H1 (cell line): ENCODE results near the gene KIF22. TPM values are rescaled to one million over a fixed set of nuclear protein-coding genes. Genes with fewer than 3 reads are reported as not detected.
A peak's percentile ranks its signal among the peaks of the same experiment; 100 is the strongest.

Source experiments
- CTCF ChIA-PET: fragments of 300-600 bp; sonication (Branson Sonifier 250); formaldehyde crosslinking; loops from one replicate; lab custom pipeline; 2021; ENCODE audit not compliant: partially characterized antibody; lab: Charles Lee
- POLR2A ChIA-PET: fragments of 300-600 bp; sonication (Branson Sonifier 250); formaldehyde crosslinking; loops from one replicate; lab custom pipeline; 2021; ENCODE audit warnings: inconsistent platforms; ENCODE audit not compliant: partially characterized antibody; lab: Charles Lee
- DNase-seq, 2 experiments: peaks; one replicate each; pipeline versions ENCODE4 v3.0.0 to v3.0.0-alpha.2; 2010 to 2022; ENCODE audit warnings: low spot score in 2 of 2, low read depth in 1 of 2, mixed read lengths in 1 of 2
- FAIRE-seq: peaks from 2 replicates; lab custom pipeline; 2011; peaks lifted over from hg19 to GRCh38; lab: Jason Lieb, UNC
- H2AFZ ChIP-seq: 2 replicates; pipeline ENCODE4 v1.8.1; 2012; ENCODE audit warnings: low read length, inconsistent platforms
- H2AK5ac ChIP-seq: 2 replicates; pipeline ENCODE4 v1.6.1; 2013; ENCODE audit warnings: low read depth, low read length
- H2BK120ac ChIP-seq: replicated peaks from 2 replicates; pipeline ENCODE3; 2013; ENCODE audit warnings: low read depth, low read length, inconsistent platforms
- H2BK12ac ChIP-seq: 2 replicates; pipeline ENCODE4 v1.6.1; 2013; ENCODE audit warnings: low read depth, low read length
- H2BK15ac ChIP-seq: 2 replicates; pipeline ENCODE4 v1.6.1; 2013; ENCODE audit warnings: low read length
- H2BK20ac ChIP-seq: 2 replicates; pipeline ENCODE4 v1.6.1; 2013; ENCODE audit warnings: low read length
- H2BK5ac ChIP-seq: 2 replicates; pipeline ENCODE4 v1.6.1; 2013; ENCODE audit warnings: low read depth, low read length
- H3K14ac ChIP-seq: 2 replicates; pipeline ENCODE4 v1.6.1; 2013; ENCODE audit warnings: inconsistent platforms; ENCODE audit not compliant: insufficient read length
- H3K18ac ChIP-seq: 2 replicates; pipeline ENCODE4 v1.6.1; 2013; ENCODE audit warnings: low read length; ENCODE audit errors: extremely low read depth
- H3K23ac ChIP-seq: 2 replicates; pipeline ENCODE4 v1.6.1; 2013; ENCODE audit warnings: inconsistent platforms; ENCODE audit not compliant: insufficient read length
- H3K23me2 ChIP-seq: 2 replicates; pipeline ENCODE4 v1.6.1; 2013; ENCODE audit warnings: low read depth, low read length
- H3K27ac ChIP-seq: 2 replicates; pipeline ENCODE4 v1.6.1; 2011; ENCODE audit warnings: low read depth, low read length, inconsistent platforms
- H3K27me3 ChIP-seq, 4 experiments: replicated peaks in 1 of 4; 1 replicate in 1 of 4; 2 replicates in 3 of 4; pipeline versions ENCODE4 v1.6.1 to v1.8.1; 2011 to 2013; ENCODE audit warnings: low read length in 3 of 4, mild to moderate bottlenecking in 3 of 4, inconsistent platforms in 2 of 4, mixed read lengths in 2 of 4, moderate library complexity in 1 of 4; ENCODE audit not compliant: control insufficient read depth in 3 of 4, insufficient read depth in 3 of 4; ENCODE audit errors: extremely low read depth in 1 of 4
- H3K36me3 ChIP-seq, 4 experiments: 2 replicates each; pipeline versions ENCODE4 v1.6.1 to v1.8.1; 2011 to 2013; ENCODE audit warnings: mild to moderate bottlenecking in 4 of 4, low read length in 3 of 4, moderate library complexity in 2 of 4, control low read depth in 1 of 4, inconsistent platforms in 1 of 4; ENCODE audit not compliant: insufficient read depth in 4 of 4, control insufficient read depth in 2 of 4
- H3K4ac ChIP-seq: replicated peaks from 2 replicates; pipeline ENCODE3; 2013; ENCODE audit warnings: low read length, low read depth, mixed read lengths, inconsistent platforms; ENCODE audit not compliant: insufficient read length
- H3K4me1 ChIP-seq, 4 experiments: replicated peaks in 1 of 4; 1 replicate in 1 of 4; 2 replicates in 3 of 4; pipeline versions ENCODE4 v1.6.1 to v1.8.1; 2011 to 2013; ENCODE audit warnings: low read length in 3 of 4, inconsistent platforms in 2 of 4, mixed read lengths in 1 of 4; ENCODE audit not compliant: insufficient read depth in 4 of 4, control insufficient read depth in 3 of 4
- H3K4me2 ChIP-seq, 2 experiments: 2 replicates each; pipeline versions ENCODE4 v1.6.1 to v1.8.1; 2011 to 2013; ENCODE audit warnings: low read depth in 2 of 2, low read length in 2 of 2, control low read depth in 1 of 2, inconsistent platforms in 1 of 2, mild to moderate bottlenecking in 1 of 2; ENCODE audit not compliant: insufficient read depth in 1 of 2
- H3K4me3 ChIP-seq, 4 experiments: fragments of 200-600, 300-600 bp in 1 of 4; sonication (generic), shearing (Covaris generic), sonication (Bioruptor Twin) in 1 of 4; 2 replicates each; pipeline versions ENCODE4 v1.5.1 to v1.8.1; 2011 to 2016; ENCODE audit warnings: low read length in 4 of 4, low read depth in 3 of 4, control low read depth in 2 of 4, inconsistent platforms in 2 of 4, mild to moderate bottlenecking in 2 of 4, mixed read lengths in 1 of 4, moderate library complexity in 1 of 4; ENCODE audit not compliant: insufficient read depth in 2 of 4; ENCODE audit errors: extremely low read depth in 1 of 4
- H3K56ac ChIP-seq: replicated peaks from 2 replicates; pipeline ENCODE3; 2013; ENCODE audit warnings: low read depth, mild to moderate bottlenecking, mixed read lengths, low read length, inconsistent platforms; ENCODE audit not compliant: insufficient read length
- H3K79me1 ChIP-seq: 2 replicates; pipeline ENCODE4 v1.6.1; 2013; ENCODE audit warnings: low read depth, low read length, control low read depth
- H3K79me2 ChIP-seq, 2 experiments: 2 replicates each; pipeline versions ENCODE4 v1.6.1 to v1.8.1; 2012 to 2013; ENCODE audit warnings: low read length in 2 of 2, mild to moderate bottlenecking in 2 of 2, inconsistent platforms in 1 of 2; ENCODE audit not compliant: insufficient read depth in 2 of 2, control insufficient read depth in 1 of 2
- H3K9ac ChIP-seq, 4 experiments: replicated peaks in 1 of 4; 1 replicate in 1 of 4; 2 replicates in 3 of 4; pipeline versions ENCODE4 v1.6.1 to v1.8.1; 2011 to 2013; ENCODE audit warnings: low read depth in 3 of 4, low read length in 3 of 4, control low read depth in 2 of 4, mild to moderate bottlenecking in 2 of 4, moderate library complexity in 2 of 4, inconsistent platforms in 1 of 4; ENCODE audit errors: extremely low read depth in 1 of 4
- H3K9me3 ChIP-seq, 2 experiments: 2 replicates each; pipeline versions ENCODE4 v1.6.1 to v1.8.1; 2012 to 2013; ENCODE audit warnings: mild to moderate bottlenecking in 2 of 2, moderate library complexity in 2 of 2, control low read depth in 1 of 2, inconsistent platforms in 1 of 2, low read depth in 1 of 2, low read length in 1 of 2, mixed read lengths in 1 of 2; ENCODE audit not compliant: insufficient read depth in 2 of 2
- H4K20me1 ChIP-seq, 2 experiments: replicated peaks in 1 of 2; 2 replicates each; pipeline versions ENCODE3 to v1.8.1; 2011 to 2013; ENCODE audit warnings: inconsistent platforms in 2 of 2, low read length in 2 of 2, mild to moderate bottlenecking in 1 of 2; ENCODE audit not compliant: insufficient read depth in 2 of 2, control insufficient read depth in 1 of 2
- H4K5ac ChIP-seq: 2 replicates; pipeline ENCODE4 v1.6.1; 2013; ENCODE audit warnings: low read length, low read depth, mixed read lengths, inconsistent platforms; ENCODE audit not compliant: insufficient read length
- H4K8ac ChIP-seq: 2 replicates; pipeline ENCODE4 v1.8.0; 2013; ENCODE audit warnings: mild to moderate bottlenecking, moderate library complexity, low read length, inconsistent platforms; ENCODE audit not compliant: insufficient read depth; ENCODE audit errors: extremely low read depth
- H4K91ac ChIP-seq: replicated peaks from 2 replicates; pipeline ENCODE3; 2013; ENCODE audit warnings: low read length, mixed read lengths, inconsistent platforms; ENCODE audit not compliant: insufficient read length
- CTBP2 ChIP-seq: IDR thresholded peaks from 2 replicates; pipeline ENCODE4 v1.7.0; 2011; ENCODE audit warnings: borderline replicate concordance, mild to moderate bottlenecking, moderate library complexity, mixed read lengths, low read length; ENCODE audit not compliant: insufficient read depth, insufficient read length
- HDAC2 ChIP-seq, 2 experiments: fragments of 300-600 bp in 1 of 2; sonication (generic) in 1 of 2; IDR thresholded peaks; 2 replicates each; pipeline ENCODE4 v1.6.1; 2011 to 2012; ENCODE audit warnings: low read depth in 2 of 2, low read length in 2 of 2, mild to moderate bottlenecking in 2 of 2, moderate library complexity in 2 of 2, borderline replicate concordance in 1 of 2, inconsistent platforms in 1 of 2
- PHF8 ChIP-seq: fragments of 200-600 bp; sonication (generic); conservative IDR thresholded peaks from 2 replicates; pipeline ENCODE4 v1.7.1; 2012; ENCODE audit warnings: low read depth, mild to moderate bottlenecking, inconsistent platforms, low read length, moderate library complexity
- POLR2A ChIP-seq, 2 experiments: IDR thresholded peaks; 1 replicate in 1 of 2; 2 replicates in 1 of 2; pipeline ENCODE4 v1.6.1; 2011; ENCODE audit warnings: low read depth in 2 of 2, low read length in 2 of 2, mild to moderate bottlenecking in 2 of 2; ENCODE audit errors: control extremely low read depth in 1 of 2
- POLR2AphosphoS5 ChIP-seq: IDR thresholded peaks from 2 replicates; pipeline ENCODE4 v1.6.1; 2011; ENCODE audit warnings: low read depth, low read length
- SP2 ChIP-seq: IDR thresholded peaks from 2 replicates; pipeline ENCODE4 v1.6.1; 2012; ENCODE audit warnings: mild to moderate bottlenecking, low read length, inconsistent platforms
- TAF7 ChIP-seq: optimal IDR thresholded peaks from 2 replicates; pipeline ENCODE3; 2011; ENCODE audit warnings: low read depth, mild to moderate bottlenecking, inconsistent platforms, low read length, moderate library complexity, borderline replicate concordance
- TCF12 ChIP-seq: IDR thresholded peaks from 2 replicates; pipeline ENCODE4 v1.6.1; 2011; ENCODE audit warnings: low read depth, mild to moderate bottlenecking, low read length
- WGBS, 2 experiments: shearing (Covaris generic) in 1 of 2; methylation state at CpG; one replicate each; pipeline versions ENCODE4 v1.1.6 to v1.1.7; 2013 to 2015; ENCODE audit warnings: low lambda C conversion rate in 2 of 2, mixed read lengths in 2 of 2, inconsistent platforms in 1 of 2, low coverage in 1 of 2, missing lambda C conversion rate in 1 of 2; ENCODE audit not compliant: insufficient replicate concordance in 2 of 2, insufficient coverage in 1 of 2, insufficient read length in 1 of 2; ENCODE audit errors: extremely low coverage in 1 of 2, missing lambda C conversion rate in 1 of 2; 5-methylcytosine and 5-hydroxymethylcytosine counted together
- polyA plus RNA-seq, 7 experiments: library from polyadenylated mRNA; depleted of rRNA in 3 of 7; stranded (reverse) in 5 of 7; unstranded in 2 of 7; fragments of >200 nt in 5 of 7; fragments of 200-250 nt in 2 of 7; gene quantifications; 1 replicate in 5 of 7; 2 replicates in 1 of 7; 4 replicates in 1 of 7; pipeline versions ENCODE4 v1.2.1 to v1.2.3, GENCODE V29; 2011 to 2013; ENCODE audit warnings: missing spikeins in 2 of 7, mixed read lengths in 2 of 7
- total RNA-seq: library from RNA; stranded (reverse); fragmentation: NEBNext Ultra II Directional; extraction: Animal tissue kit (Norgen Biotek cat#: 25700); gene quantifications from 2 replicates; pipeline ENCODE4 v1.2.1, GENCODE V29; 2021

The KIF22 gene
- total and polyA plus RNA-seq, 2 of the 8 experiments (the other 6 are each of a cell fraction or from before 2014, with no cell fraction given): 139 to 142 TPM

- POLR2A ChIA-PET: interaction anchor here (0.6 to 3.1 kb wide), 11 partner anchors 10 to 655 kb away, joined by 3 to 16 read pairs (median 5); partner anchors contain the start of gene ZG16
- Histone ChIP-seq H2BK15ac (no peak overlapping the region), H4K20me1 (peaks cover 11 to 14% of the 10 kb centered on the region in 2 experiments), H3K14ac (no peak overlapping the region), H2BK20ac (no peak overlapping the region), H2BK120ac (no peak overlapping the region), H3K23ac (no peak overlapping the region), H3K23me2 (no peaks in the 10 kb centered on the region), H3K36me3 (peaks cover 0 to 8% (median 0%) of the 10 kb centered on the region in 4 experiments; a peak in 2 of 8 replicates)
- TF ChIP-seq HDAC2 (IDR thresholded peaks at IDR 0.05; ENCODE audit: borderline replicate concordance in 1 of 2, low read depth in 2 of 2, low read length in 2 of 2) (no peak), TAF7 (no peak), POLR2AphosphoS5 (peak; percentile 59; the same call in 1 of the 2 replicates), POLR2A (IDR thresholded peaks at IDR 0.05; ENCODE audit: control extremely low read depth in 1 of 2, low read depth in 2 of 2, low read length in 2 of 2) (peak; percentile 26 to 75; a peak in 2 of 3 replicates), SP2 (no peak), TCF12 (no peak), CTBP2 (no peak), PHF8 (no peak)
- TF ChIP-seq, all 59 proteins: peak for 2
- Histone ChIP-seq H3K79me1 (0 out of 2 replicates have a peak, but pooled peaks cover 2% of the 10 kb centered on the region), H3K79me2 (no peaks in the 10 kb centered on the region), H3K4me1 (peaks cover 0 to 4% (median 2%) of the 10 kb centered on the region in 4 experiments; a peak in 4 of 7 replicates), H3K4me3 (no peak overlapping the region), H3K27ac (no peak overlapping the region), H3K4me2 (no peak overlapping the region), H2BK12ac (no peak overlapping the region), H3K18ac (no peak overlapping the region), H3K9ac (no peak overlapping the region), H3K9me3 (peaks cover 8 to 9% of the 10 kb centered on the region in 2 experiments; a peak in 2 of 4 replicates), H2AFZ (no peak overlapping the region), H4K5ac (no peak overlapping the region), H4K91ac (no peak overlapping the region), H3K4ac (no peak overlapping the region), H2AK5ac (no peak overlapping the region), H2BK5ac (no peak overlapping the region), H4K8ac (peak overlapping the region; percentile 82; the same call in 1 of the 2 replicates), H3K27me3 (no peaks in the 10 kb centered on the region), H3K56ac (no peak overlapping the region)
- CTCF ChIA-PET: interaction anchor here (1.7 kb wide), 1 partner anchor 54 kb away, joined by 3 read pairs; no protein-coding TSS in a partner anchor
- DNase-seq (no peak), FAIRE-seq (no peak)
- WGBS, 2 experiments: 72% methylated on average over 15 of the region's 16 CpGs; no CpG with 5 or more reads in 1 of the 2 experiments
Observed at GRCh38 chr16:29745121-29745852, 45.3 kb upstream of the KIF22 start.
